Measurements from ENCODE around the gene CRADD. TPM values are rescaled to one million over a fixed set of nuclear protein-coding genes. Genes with fewer than 3 reads are reported as not detected.

Gene CRADD
- total RNA-seq, 2 experiments from 2014 or later, result 9.7 to 12.6 TPM

- Mint-ChIP-seq H3K36me3 (ENCODE audit: low read depth) (peaks cover 1% of the 10 kb centered on the region), H3K27me3 (no peaks in the 10 kb centered on the region), H3K4me3 (no peak overlapping the region), H3K27ac (no peak overlapping the region), H3K4me1 (no peaks in the 10 kb centered on the region), H3K9me3 (no peaks in the 10 kb centered on the region)
- ChIA-PET CTCF (interaction anchor here (1.4 kb wide), 1 partner anchor 34 kb away, joined by 3 read pairs; no protein-coding TSS in a partner anchor), POLR2A (no interaction called here)
- no peak for DNase-seq
Measured at GRCh38 chr12:93827179-93827578, 150.0 kb downstream of the CRADD start.

DNA sequence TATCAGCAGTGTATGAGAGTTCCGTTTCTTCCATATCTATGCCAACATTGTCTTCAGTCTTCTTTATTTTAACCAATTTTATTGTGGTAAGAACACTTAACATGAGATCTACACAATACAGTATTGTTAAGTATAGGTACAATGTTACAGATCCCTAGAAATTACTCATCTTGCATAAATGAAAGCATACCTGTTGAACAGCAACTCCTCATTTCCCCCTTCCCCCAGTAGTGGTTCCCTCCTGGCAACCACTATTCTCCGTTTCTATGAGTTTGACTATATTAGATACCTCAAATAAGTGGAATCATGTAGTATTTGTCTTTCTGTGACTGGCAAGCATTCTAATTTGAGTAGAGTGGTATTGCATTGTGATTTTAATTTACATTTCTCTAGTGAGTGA is 150.5 kb downstream of the CRADD start:
- no peak overlapping the region for H3K4me3 Mint-ChIP-seq
- H3K27me3 Mint-ChIP-seq, result no peaks in the 10 kb centered on the region
- H3K4me1 Mint-ChIP-seq, result no peaks in the 10 kb centered on the region
- H3K9me3 Mint-ChIP-seq, result no peaks in the 10 kb centered on the region
- no peaks in the 10 kb centered on the region for H3K36me3 Mint-ChIP-seq (ENCODE audit: low read depth)
- DNase-seq, result no peak
- POLR2A ChIA-PET, result no interaction called here
- no peak overlapping the region for H3K27ac Mint-ChIP-seq
- CTCF ChIA-PET, result interaction anchor here (0.9 to 1.6 kb wide), 2 partner anchors 8 to 21 kb away, joined by 4 read pairs; no protein-coding TSS in a partner anchor

GRCh38 chr12:93829016-93829415 is 151.8 kb downstream of the CRADD start:
- H3K4me1 Mint-ChIP-seq, result no peaks in the 10 kb centered on the region
- no peak overlapping the region for H3K4me3 Mint-ChIP-seq
- DNase-seq, result no peak
- H3K9me3 Mint-ChIP-seq, result no peaks in the 10 kb centered on the region
- no peaks in the 10 kb centered on the region for H3K36me3 Mint-ChIP-seq (ENCODE audit: low read depth)
- no peak overlapping the region for H3K27ac Mint-ChIP-seq
- CTCF ChIA-PET, result interaction anchor here (0.5 to 1.6 kb wide), 3 partner anchors 9 to 67 kb away, joined by 3 to 8 read pairs (median 4); no protein-coding TSS in a partner anchor
- POLR2A ChIA-PET, result interaction anchor here (0.6 kb wide), 1 partner anchor 644 kb away, joined by 10 read pairs; no protein-coding TSS in a partner anchor
- H3K27me3 Mint-ChIP-seq, result no peaks in the 10 kb centered on the region

DNA sequence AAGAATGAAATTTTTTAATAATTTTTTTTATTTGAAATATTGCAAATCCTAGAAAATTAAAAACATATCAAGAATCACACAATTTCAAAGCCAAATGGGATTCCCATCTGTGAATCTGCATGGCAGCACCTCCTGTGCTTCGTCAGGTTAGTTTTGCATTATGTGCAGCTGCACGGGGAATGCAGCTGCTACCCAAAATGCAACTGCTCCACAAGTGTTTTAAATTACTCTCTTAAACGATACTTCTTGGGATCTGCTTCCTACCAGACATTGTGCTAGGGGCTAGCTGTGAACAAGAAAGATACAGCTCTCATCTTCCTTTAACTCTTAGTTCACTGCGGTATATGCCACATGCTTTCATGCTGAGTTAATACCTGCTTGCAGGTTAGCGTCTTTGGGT is 154.2 kb downstream of the CRADD start:
- Mint-ChIP-seq H3K4me1 (no peaks in the 10 kb centered on the region), H3K4me3 (no peak overlapping the region), H3K9me3 (no peaks in the 10 kb centered on the region), H3K27me3 (no peaks in the 10 kb centered on the region), H3K36me3 (ENCODE audit: low read depth) (no peaks in the 10 kb centered on the region), H3K27ac (no peak overlapping the region)
- POLR2A ChIA-PET, result no interaction called here
- CTCF ChIA-PET, result no interaction called here
- DNase-seq, result no peak

DNA sequence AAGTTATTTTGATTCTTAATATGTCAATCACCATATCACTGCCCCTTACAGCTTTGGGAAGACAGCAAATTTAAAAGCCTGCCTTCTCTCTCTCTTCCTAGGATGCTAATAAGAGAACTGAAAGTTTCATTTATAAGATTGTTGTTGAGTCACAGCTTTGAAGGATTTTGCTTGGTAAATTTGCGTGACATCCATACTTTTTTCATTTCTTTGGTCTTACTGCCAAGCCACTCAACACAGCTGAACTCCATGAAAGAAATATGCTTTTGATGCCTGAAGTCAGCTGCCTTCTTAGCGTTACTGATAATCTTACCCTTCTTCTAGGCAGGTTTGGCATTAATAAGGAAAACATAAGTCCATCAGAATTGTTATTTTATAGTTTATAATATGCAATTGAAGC is 155.0 kb downstream of the CRADD start:
- Mint-ChIP-seq H3K9me3 (no peaks in the 10 kb centered on the region), H3K4me1 (no peaks in the 10 kb centered on the region), H3K27ac (no peak overlapping the region), H3K27me3 (no peaks in the 10 kb centered on the region), H3K4me3 (no peak overlapping the region), H3K36me3 (ENCODE audit: low read depth) (no peaks in the 10 kb centered on the region)
- CTCF ChIA-PET, result no interaction called here
- no peak for DNase-seq
- POLR2A ChIA-PET, result no interaction called here

DNA sequence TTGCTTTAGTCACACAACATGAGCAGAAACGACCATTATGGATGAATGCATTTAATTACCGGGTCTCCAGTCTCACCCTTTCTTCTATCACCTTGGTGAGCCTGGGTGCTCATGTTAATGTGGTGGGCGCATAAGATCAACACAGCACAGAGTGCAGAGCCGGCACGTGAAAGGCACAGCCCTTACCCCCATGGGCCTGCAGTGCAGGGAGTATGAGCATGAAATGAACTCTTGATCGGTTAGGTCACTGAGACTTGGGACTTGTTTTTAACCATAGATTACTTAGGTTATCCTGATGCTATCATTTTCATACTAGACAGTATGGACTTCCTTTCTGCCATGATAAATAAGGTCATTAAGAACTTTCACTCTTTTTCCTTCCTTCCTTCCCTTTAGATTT is 156.8 kb downstream of the CRADD start:
- Mint-ChIP-seq H3K36me3 (ENCODE audit: low read depth) (no peaks in the 10 kb centered on the region), H3K9me3 (no peaks in the 10 kb centered on the region), H3K4me3 (no peak overlapping the region), H3K27ac (no peak overlapping the region), H3K27me3 (no peaks in the 10 kb centered on the region), H3K4me1 (no peaks in the 10 kb centered on the region)
- no peak for DNase-seq
- CTCF ChIA-PET, result no interaction called here
- POLR2A ChIA-PET, result no interaction called here

- no peak for DNase-seq
- Mint-ChIP-seq H3K36me3 (ENCODE audit: low read depth) (no peaks in the 10 kb centered on the region), H3K9me3 (no peaks in the 10 kb centered on the region), H3K4me3 (no peak overlapping the region), H3K27ac (no peak overlapping the region), H3K27me3 (no peaks in the 10 kb centered on the region), H3K4me1 (no peaks in the 10 kb centered on the region)
- ChIA-PET POLR2A (no interaction called here), CTCF (interaction anchor here (1.4 kb wide), 1 partner anchor 23 kb away, joined by 3 read pairs; no protein-coding TSS in a partner anchor)
Measured at GRCh38 chr12:93836620-93837260, 159.6 kb downstream of the CRADD start.

DNA sequence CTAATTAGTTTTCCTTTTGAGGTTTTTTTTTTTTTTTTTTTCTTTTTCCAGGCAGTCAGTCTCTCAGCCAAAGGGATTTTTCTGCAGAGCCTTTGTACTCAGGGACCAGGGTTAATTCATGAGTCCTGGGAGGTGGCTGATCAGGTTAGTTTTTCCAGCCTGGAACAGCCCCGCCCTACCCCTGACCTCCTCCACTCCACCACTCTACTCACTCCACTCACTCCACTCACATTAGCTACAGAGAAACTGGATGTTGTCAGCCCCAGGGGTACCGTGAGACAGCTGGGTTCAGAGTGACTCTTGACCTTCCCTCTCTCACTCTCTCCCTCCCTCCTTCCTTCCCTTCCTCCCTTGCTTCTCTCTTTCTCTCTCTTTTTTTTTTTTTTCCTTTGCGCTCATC is 161.0 kb downstream of the CRADD start:
- Mint-ChIP-seq H3K36me3 (ENCODE audit: low read depth) (no peaks in the 10 kb centered on the region), H3K4me3 (no peak overlapping the region), H3K4me1 (no peaks in the 10 kb centered on the region), H3K9me3 (no peaks in the 10 kb centered on the region), H3K27ac (no peak overlapping the region), H3K27me3 (no peaks in the 10 kb centered on the region)
- ChIA-PET CTCF (interaction anchor here (0.6 kb wide), 1 partner anchor 84 kb away, joined by 5 read pairs; no protein-coding TSS in a partner anchor), POLR2A (no interaction called here)
- DNase-seq, result no peak

GRCh38 chr12:93839064-93839463 is 161.9 kb downstream of the CRADD start:
- H3K36me3 Mint-ChIP-seq (ENCODE audit: low read depth), result no peaks in the 10 kb centered on the region
- no peak for DNase-seq
- ChIA-PET CTCF (no interaction called here), POLR2A (no interaction called here)
- H3K4me3 Mint-ChIP-seq, result no peak overlapping the region
- H3K9me3 Mint-ChIP-seq, result no peaks in the 10 kb centered on the region
- no peak overlapping the region for H3K27ac Mint-ChIP-seq
- no peaks in the 10 kb centered on the region for H3K4me1 Mint-ChIP-seq
- H3K27me3 Mint-ChIP-seq, result no peaks in the 10 kb centered on the region

DNA sequence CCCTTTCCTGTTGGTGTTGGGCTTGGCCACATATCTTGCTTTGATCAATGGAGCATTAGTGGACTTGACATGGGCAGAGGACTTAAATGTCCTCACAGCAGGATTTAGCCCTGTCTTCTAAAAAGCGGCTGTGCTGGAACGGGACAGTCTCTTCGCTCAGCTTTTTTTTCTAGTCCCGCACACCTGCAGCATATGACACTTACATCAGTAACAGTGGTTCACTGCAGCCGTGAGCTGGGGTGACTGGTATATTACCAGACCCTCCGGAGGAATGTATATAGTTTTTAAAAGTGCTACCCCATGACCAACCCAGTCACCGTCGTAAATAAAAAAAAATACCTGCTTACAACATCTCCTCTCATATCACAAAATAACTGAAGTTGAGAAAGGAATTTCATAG is 164.5 kb downstream of the CRADD start:
- no peaks in the 10 kb centered on the region for H3K9me3 Mint-ChIP-seq
- no peaks in the 10 kb centered on the region for H3K36me3 Mint-ChIP-seq (ENCODE audit: low read depth)
- ChIA-PET POLR2A (no interaction called here), CTCF (interaction anchor here (1.3 kb wide), 1 partner anchor 10 kb away, joined by 3 read pairs; no protein-coding TSS in a partner anchor)
- H3K4me3 Mint-ChIP-seq, result no peak overlapping the region
- no peak overlapping the region for H3K27ac Mint-ChIP-seq
- peaks cover 8% of the 10 kb centered on the region for H3K4me1 Mint-ChIP-seq
- no peak for DNase-seq
- no peaks in the 10 kb centered on the region for H3K27me3 Mint-ChIP-seq

GRCh38 chr12:93844164-93844784 is 167.1 kb downstream of the CRADD start:
- Mint-ChIP-seq H3K27me3 (no peaks in the 10 kb centered on the region), H3K9me3 (peaks cover 9% of the 10 kb centered on the region), H3K27ac (no peak overlapping the region), H3K36me3 (ENCODE audit: low read depth) (peaks cover 10% of the 10 kb centered on the region), H3K4me3 (no peak overlapping the region), H3K4me1 (peaks cover 32% of the 10 kb centered on the region)
- ChIA-PET CTCF (interaction anchor here (1.4 kb wide), 1 partner anchor 19 kb away, joined by 3 read pairs; no protein-coding TSS in a partner anchor), POLR2A (no interaction called here)
- DNase-seq, result no peak

GRCh38 chr12:93846936-93847516 is 169.9 kb downstream of the CRADD start:
- H3K4me1 Mint-ChIP-seq, result peaks cover 53% of the 10 kb centered on the region
- ChIA-PET POLR2A (no interaction called here), CTCF (no interaction called here)
- H3K36me3 Mint-ChIP-seq (ENCODE audit: low read depth), result peaks cover 16% of the 10 kb centered on the region
- peaks cover 9% of the 10 kb centered on the region for H3K9me3 Mint-ChIP-seq
- no peak for DNase-seq
- no peak overlapping the region for H3K4me3 Mint-ChIP-seq
- H3K27ac Mint-ChIP-seq, result peak overlapping the region; percentile 38
- no peaks in the 10 kb centered on the region for H3K27me3 Mint-ChIP-seq

Measured in activated CD4-positive, alpha-beta T cell treated with anti-CD3 and anti-CD28 coated beads, Interleukin-2, amount 10 ng/mL, durations not matched to agents 7 days and 5 days (primary cell).